ENCODE results near the gene HSPA14. TPM values are rescaled to one million over a fixed set of nuclear protein-coding genes. Genes with fewer than 3 reads are reported as not detected.

Gene HSPA14
- total RNA-seq, 1 experiment from 2014 or later: 41.0 TPM

DNA sequence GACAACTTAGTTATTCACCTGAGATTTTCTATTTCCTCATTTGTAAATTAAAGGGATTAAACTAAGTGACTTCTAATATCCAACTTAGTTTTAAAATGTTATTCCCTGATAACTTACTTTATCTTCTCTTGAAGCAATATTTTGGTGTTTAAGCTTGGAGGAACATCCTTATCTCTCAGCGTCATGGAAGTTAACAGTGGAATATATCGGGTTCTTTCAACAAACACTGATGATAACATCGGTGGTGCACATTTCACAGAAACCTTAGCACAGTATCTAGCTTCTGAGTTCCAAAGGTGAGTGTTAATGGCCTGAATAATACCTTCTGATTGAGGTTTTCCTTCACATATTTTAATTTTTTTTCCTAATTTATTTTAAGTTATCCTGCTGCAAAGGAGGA lies 14.1 kb downstream of the HSPA14 start:
- H3K79me1 ChIP-seq (ENCODE audit: insufficient read depth, low read depth, low read length, poor library complexity, severe bottlenecking): no peaks in the 10 kb centered on the region
- H4K91ac ChIP-seq (ENCODE audit: insufficient read length, low read depth, low read length): no peak overlapping the region
- no peaks in the 10 kb centered on the region for H3K27me3 ChIP-seq (ENCODE audit: insufficient read depth, low read length)
- no peak overlapping the region for H3K14ac ChIP-seq (ENCODE audit: insufficient read depth, low read length)
- no peak overlapping the region for H2BK120ac ChIP-seq (ENCODE audit: low read depth, low read length, poor library complexity, severe bottlenecking)
- no peak overlapping the region for H3K4ac ChIP-seq (ENCODE audit: low read depth, low read length)
- no peaks in the 10 kb centered on the region for H3K27me3 Mint-ChIP-seq (ENCODE audit: low read depth)
- H4K8ac ChIP-seq (replicated peaks; ENCODE audit: insufficient read length, low read depth, low read length): no peak overlapping the region
- no peaks in the 10 kb centered on the region for H3K4me1 Mint-ChIP-seq
- no peak overlapping the region for H3K4me2 ChIP-seq (ENCODE audit: insufficient read depth, insufficient read length, low read length)
- no peaks in the 10 kb centered on the region for H3K23me2 ChIP-seq (ENCODE audit: insufficient read length, low read depth, low read length, poor library complexity, severe bottlenecking)
- H3K27ac ChIP-seq (ENCODE audit: insufficient read length, low read depth, low read length): no peak overlapping the region
- no peak overlapping the region for H3K56ac ChIP-seq (ENCODE audit: insufficient read length, low read depth, low read length)
- H2BK12ac ChIP-seq (ENCODE audit: insufficient read length, low read depth, low read length): no peak overlapping the region
- H3K4me3 Mint-ChIP-seq: no peak overlapping the region
- no peak overlapping the region for H2BK5ac ChIP-seq (ENCODE audit: insufficient read length, low read length)
- H3K27ac Mint-ChIP-seq: no peak overlapping the region
- H3K79me2 ChIP-seq (ENCODE audit: insufficient read depth, low read length): no peaks in the 10 kb centered on the region
- H2AK5ac ChIP-seq (ENCODE audit: insufficient read length, low read length): no peak overlapping the region
- no CpG with 5 or more reads among the region's 3 CpGs for WGBS (ENCODE audit: extremely low coverage, insufficient read length, low lambda C conversion rate)
- H4K5ac ChIP-seq (ENCODE audit: insufficient read length, low read depth, low read length): no peak overlapping the region
- H3K9me3 ChIP-seq (ENCODE audit: control insufficient read depth, low read depth, low read length): no peaks in the 10 kb centered on the region
- no peaks in the 10 kb centered on the region for H4K20me1 ChIP-seq (ENCODE audit: control insufficient read depth, insufficient read depth, insufficient read length)
- H3K9ac ChIP-seq (ENCODE audit: extremely low read depth, insufficient read length, low read length): no peak overlapping the region
- DNase-seq: no peak
- H2BK20ac ChIP-seq (ENCODE audit: low read depth, low read length, poor library complexity, severe bottlenecking): no peak overlapping the region
- H3K18ac ChIP-seq (ENCODE audit: insufficient read length, low read depth, low read length): no peak overlapping the region
- peaks cover 5 to 49% (median 29%) of the 10 kb centered on the region in 3 experiments; a peak in 5 of 7 replicates for H3K36me3 Mint-ChIP-seq (ENCODE audit: insufficient read depth in 1 of 3, low read depth in 3 of 3)
- no peak overlapping the region for H2AFZ ChIP-seq (ENCODE audit: low read length)
- no peaks in the 10 kb centered on the region for H3K9me3 Mint-ChIP-seq
- H3K4me1 ChIP-seq (ENCODE audit: insufficient read depth, low read length): no peaks in the 10 kb centered on the region
- H3K23ac ChIP-seq (ENCODE audit: insufficient read length, low read depth, low read length): no peak overlapping the region
- no peak overlapping the region for H2BK15ac ChIP-seq (ENCODE audit: low read depth, low read length)
- TF ChIP-seq CTCF (conservative IDR thresholded peaks at IDR 0.05): no peak
- H3T11ph ChIP-seq (ENCODE audit: low read length): no peak overlapping the region
